DOHH2 (cell line): ENCODE measurements around the gene EFNA5.

Source experiments
- EZH2phosphoT487 ChIP-seq: fragments of 200-600 bp; sonication (generic); IDR thresholded peaks from 2 replicates; pipeline ENCODE4 v1.6.1; 2017; ENCODE audit warnings: borderline replicate concordance, mild to moderate bottlenecking, antibody characterized with exemption, low read length, moderate library complexity, mixed read lengths
- TF ChIP-seq, protein P1 (sequence below): fragments of 200-600 bp; sonication (generic); IDR thresholded peaks from one replicate; pipeline ENCODE4 v1.5.1; 2014; ENCODE audit warnings: antibody characterized with exemption, mild to moderate bottlenecking, low read depth, low read length; ENCODE audit not compliant: poor library complexity, severe bottlenecking

DNA sequence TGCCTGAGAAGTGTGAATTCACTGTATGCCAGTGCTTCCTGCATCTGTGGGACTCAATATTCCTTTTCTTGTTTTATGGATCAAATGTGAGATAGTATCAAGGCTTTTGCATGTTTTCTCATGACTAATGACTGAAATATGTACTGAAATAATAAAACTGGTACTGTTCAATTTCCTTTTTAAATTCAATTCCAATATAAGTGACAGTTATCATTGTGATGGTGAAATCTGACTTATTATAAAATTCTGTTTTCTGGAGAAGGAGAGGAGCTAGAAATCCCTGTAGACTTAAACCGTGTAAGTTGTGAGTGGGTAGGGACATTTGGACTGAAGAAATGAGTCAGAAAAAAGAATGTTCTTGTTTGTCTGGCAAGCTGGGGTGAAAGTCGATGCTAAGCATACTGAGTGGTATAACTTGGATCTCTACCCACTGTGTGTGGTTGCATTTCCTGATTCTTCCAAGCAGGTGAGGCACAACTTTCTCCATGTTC lies 245.2 kb downstream of the EFNA5 start:
- TF ChIP-seq, protein P1, sequence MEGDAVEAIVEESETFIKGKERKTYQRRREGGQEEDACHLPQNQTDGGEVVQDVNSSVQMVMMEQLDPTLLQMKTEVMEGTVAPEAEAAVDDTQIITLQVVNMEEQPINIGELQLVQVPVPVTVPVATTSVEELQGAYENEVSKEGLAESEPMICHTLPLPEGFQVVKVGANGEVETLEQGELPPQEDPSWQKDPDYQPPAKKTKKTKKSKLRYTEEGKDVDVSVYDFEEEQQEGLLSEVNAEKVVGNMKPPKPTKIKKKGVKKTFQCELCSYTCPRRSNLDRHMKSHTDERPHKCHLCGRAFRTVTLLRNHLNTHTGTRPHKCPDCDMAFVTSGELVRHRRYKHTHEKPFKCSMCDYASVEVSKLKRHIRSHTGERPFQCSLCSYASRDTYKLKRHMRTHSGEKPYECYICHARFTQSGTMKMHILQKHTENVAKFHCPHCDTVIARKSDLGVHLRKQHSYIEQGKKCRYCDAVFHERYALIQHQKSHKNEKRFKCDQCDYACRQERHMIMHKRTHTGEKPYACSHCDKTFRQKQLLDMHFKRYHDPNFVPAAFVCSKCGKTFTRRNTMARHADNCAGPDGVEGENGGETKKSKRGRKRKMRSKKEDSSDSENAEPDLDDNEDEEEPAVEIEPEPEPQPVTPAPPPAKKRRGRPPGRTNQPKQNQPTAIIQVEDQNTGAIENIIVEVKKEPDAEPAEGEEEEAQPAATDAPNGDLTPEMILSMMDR: no peak
- no peak for TF ChIP-seq EZH2phosphoT487
